HepG2 (cell line): ENCODE results near the gene LEMD2. TPM values are rescaled to one million over a fixed set of nuclear protein-coding genes. Genes with fewer than 3 reads are reported as not detected.

Experiments
- CCAR2 ChIP-seq: fragments of 200-400 bp; formaldehyde crosslinking; optimal IDR thresholded peaks from 2 replicates; pipeline ENCODE3; 2018; ENCODE audit warnings: low read depth, mild to moderate bottlenecking, low read length, moderate library complexity
- CEBPG ChIP-seq: IDR thresholded peaks from 2 replicates; pipeline ENCODE4 v1.6.1; 2016
- EHMT2 ChIP-seq: fragments of 200-600 bp; sonication (generic); IDR thresholded peaks from 2 replicates; pipeline ENCODE4 v1.7.0; 2017; ENCODE audit warnings: antibody characterized with exemption, low read depth, low read length, borderline replicate concordance
- NPAS2 ChIP-seq: sonication (generic); formaldehyde crosslinking; IDR thresholded peaks from 2 replicates; pipeline ENCODE4 v1.8.0; 2022; ENCODE audit warnings: mild to moderate bottlenecking, missing genetic modification reagents, borderline replicate concordance
- NR3C1 ChIP-seq: sonication (generic); formaldehyde crosslinking; IDR thresholded peaks from 2 replicates; pipeline ENCODE4 v1.4.0; 2020; ENCODE audit warnings: missing genetic modification reagents
- PCBP1 ChIP-seq: fragments of 200-400 bp; formaldehyde crosslinking; IDR thresholded peaks from 2 replicates; pipeline ENCODE4 v1.6.1; 2017; ENCODE audit warnings: mild to moderate bottlenecking, low read depth, low read length, borderline replicate concordance
- PRPF4 ChIP-seq: fragments of 200-400 bp; formaldehyde crosslinking; IDR thresholded peaks from 2 replicates; pipeline ENCODE4 v1.6.1; 2016; ENCODE audit warnings: low read length, low read depth; ENCODE audit not compliant: poor library complexity, severe bottlenecking
- TOE1 ChIP-seq: sonication (generic); formaldehyde crosslinking; IDR thresholded peaks from 2 replicates; pipeline ENCODE4 v1.4.0; 2020; ENCODE audit warnings: mild to moderate bottlenecking, missing genetic modification reagents
- WIZ ChIP-seq: sonication (generic); formaldehyde crosslinking; IDR thresholded peaks from 2 replicates; pipeline ENCODE4 v1.5.1; 2020; ENCODE audit warnings: mild to moderate bottlenecking, missing genetic modification reagents
- ZC3H4 ChIP-seq: sonication (generic); formaldehyde crosslinking; IDR thresholded peaks from 2 replicates; pipeline ENCODE4 v1.4.0; 2020; ENCODE audit warnings: missing genetic modification reagents, borderline replicate concordance
- ZFP36L2 ChIP-seq: sonication (generic); formaldehyde crosslinking; IDR thresholded peaks from 2 replicates; pipeline ENCODE4 v1.4.0; 2020; ENCODE audit warnings: missing genetic modification reagents
- ZNF280D ChIP-seq: sonication (generic); formaldehyde crosslinking; IDR thresholded peaks from 2 replicates; pipeline ENCODE4 v1.5.1; 2020; ENCODE audit warnings: mild to moderate bottlenecking, missing genetic modification reagents
- ZNF383 ChIP-seq: sonication (generic); formaldehyde crosslinking; IDR thresholded peaks from 2 replicates; pipeline ENCODE4 v1.4.0; 2020; ENCODE audit warnings: missing genetic modification reagents, mild to moderate bottlenecking, borderline replicate concordance
- ZNF652 ChIP-seq: IDR thresholded peaks from 2 replicates; pipeline ENCODE4 v1.6.1; 2016; ENCODE audit warnings: low read depth, borderline replicate concordance
- ZNF781 ChIP-seq: sonication (generic); formaldehyde crosslinking; IDR thresholded peaks from 2 replicates; pipeline ENCODE4 v1.5.1; 2020; ENCODE audit warnings: borderline replicate concordance, mild to moderate bottlenecking, missing genetic modification reagents; ENCODE audit errors: not compliant biosample characterization
- ZNF883 ChIP-seq: sonication (generic); formaldehyde crosslinking; IDR thresholded peaks from 2 replicates; pipeline ENCODE4 v1.5.1; 2020; ENCODE audit warnings: mild to moderate bottlenecking, missing genetic modification reagents; ENCODE audit errors: not compliant biosample characterization
- polyA plus RNA-seq, 8 experiments: library from polyadenylated mRNA; depleted of rRNA in 3 of 8; stranded (reverse) in 7 of 8; unstranded in 1 of 8; fragments of >200 nt; fragmentation: Illumina TruSeq in 4 of 8; extraction: Trizol in 4 of 8; gene quantifications; 2 replicates each; pipeline versions ENCODE4 v1.2.1 to v1.2.3, GENCODE V29; 2011 to 2016; ENCODE audit warnings: low read depth in 4 of 8, missing spikeins in 1 of 8, mixed read lengths in 1 of 8; ENCODE audit not compliant: insufficient read depth in 1 of 8
- total RNA-seq, 5 experiments: library from RNA; depleted of rRNA; stranded (reverse); fragments of >200 nt; fragmentation: Illumina TruSeq; extraction: Trizol; gene quantifications; 2 replicates each; pipeline ENCODE4 v1.2.3, GENCODE V29; 2016; ENCODE audit warnings: low read depth in 1 of 5
- TF ChIP-seq, protein P1 (sequence below): sonication (generic); formaldehyde crosslinking; IDR thresholded peaks from one replicate; pipeline ENCODE4 v1.5.1; 2020; ENCODE audit warnings: mild to moderate bottlenecking, missing genetic modification reagents; ENCODE audit errors: not compliant biosample characterization

Gene LEMD2
- total and polyA plus RNA-seq, 2 of the 13 experiments (the other 11 are each of a cell fraction or from before 2014, with no cell fraction given): 45.2 to 62.9 TPM

GRCh38 chr6:33789550-33789895 is 593 bp upstream of the LEMD2 start (continued):
- TF ChIP-seq, protein P1, sequence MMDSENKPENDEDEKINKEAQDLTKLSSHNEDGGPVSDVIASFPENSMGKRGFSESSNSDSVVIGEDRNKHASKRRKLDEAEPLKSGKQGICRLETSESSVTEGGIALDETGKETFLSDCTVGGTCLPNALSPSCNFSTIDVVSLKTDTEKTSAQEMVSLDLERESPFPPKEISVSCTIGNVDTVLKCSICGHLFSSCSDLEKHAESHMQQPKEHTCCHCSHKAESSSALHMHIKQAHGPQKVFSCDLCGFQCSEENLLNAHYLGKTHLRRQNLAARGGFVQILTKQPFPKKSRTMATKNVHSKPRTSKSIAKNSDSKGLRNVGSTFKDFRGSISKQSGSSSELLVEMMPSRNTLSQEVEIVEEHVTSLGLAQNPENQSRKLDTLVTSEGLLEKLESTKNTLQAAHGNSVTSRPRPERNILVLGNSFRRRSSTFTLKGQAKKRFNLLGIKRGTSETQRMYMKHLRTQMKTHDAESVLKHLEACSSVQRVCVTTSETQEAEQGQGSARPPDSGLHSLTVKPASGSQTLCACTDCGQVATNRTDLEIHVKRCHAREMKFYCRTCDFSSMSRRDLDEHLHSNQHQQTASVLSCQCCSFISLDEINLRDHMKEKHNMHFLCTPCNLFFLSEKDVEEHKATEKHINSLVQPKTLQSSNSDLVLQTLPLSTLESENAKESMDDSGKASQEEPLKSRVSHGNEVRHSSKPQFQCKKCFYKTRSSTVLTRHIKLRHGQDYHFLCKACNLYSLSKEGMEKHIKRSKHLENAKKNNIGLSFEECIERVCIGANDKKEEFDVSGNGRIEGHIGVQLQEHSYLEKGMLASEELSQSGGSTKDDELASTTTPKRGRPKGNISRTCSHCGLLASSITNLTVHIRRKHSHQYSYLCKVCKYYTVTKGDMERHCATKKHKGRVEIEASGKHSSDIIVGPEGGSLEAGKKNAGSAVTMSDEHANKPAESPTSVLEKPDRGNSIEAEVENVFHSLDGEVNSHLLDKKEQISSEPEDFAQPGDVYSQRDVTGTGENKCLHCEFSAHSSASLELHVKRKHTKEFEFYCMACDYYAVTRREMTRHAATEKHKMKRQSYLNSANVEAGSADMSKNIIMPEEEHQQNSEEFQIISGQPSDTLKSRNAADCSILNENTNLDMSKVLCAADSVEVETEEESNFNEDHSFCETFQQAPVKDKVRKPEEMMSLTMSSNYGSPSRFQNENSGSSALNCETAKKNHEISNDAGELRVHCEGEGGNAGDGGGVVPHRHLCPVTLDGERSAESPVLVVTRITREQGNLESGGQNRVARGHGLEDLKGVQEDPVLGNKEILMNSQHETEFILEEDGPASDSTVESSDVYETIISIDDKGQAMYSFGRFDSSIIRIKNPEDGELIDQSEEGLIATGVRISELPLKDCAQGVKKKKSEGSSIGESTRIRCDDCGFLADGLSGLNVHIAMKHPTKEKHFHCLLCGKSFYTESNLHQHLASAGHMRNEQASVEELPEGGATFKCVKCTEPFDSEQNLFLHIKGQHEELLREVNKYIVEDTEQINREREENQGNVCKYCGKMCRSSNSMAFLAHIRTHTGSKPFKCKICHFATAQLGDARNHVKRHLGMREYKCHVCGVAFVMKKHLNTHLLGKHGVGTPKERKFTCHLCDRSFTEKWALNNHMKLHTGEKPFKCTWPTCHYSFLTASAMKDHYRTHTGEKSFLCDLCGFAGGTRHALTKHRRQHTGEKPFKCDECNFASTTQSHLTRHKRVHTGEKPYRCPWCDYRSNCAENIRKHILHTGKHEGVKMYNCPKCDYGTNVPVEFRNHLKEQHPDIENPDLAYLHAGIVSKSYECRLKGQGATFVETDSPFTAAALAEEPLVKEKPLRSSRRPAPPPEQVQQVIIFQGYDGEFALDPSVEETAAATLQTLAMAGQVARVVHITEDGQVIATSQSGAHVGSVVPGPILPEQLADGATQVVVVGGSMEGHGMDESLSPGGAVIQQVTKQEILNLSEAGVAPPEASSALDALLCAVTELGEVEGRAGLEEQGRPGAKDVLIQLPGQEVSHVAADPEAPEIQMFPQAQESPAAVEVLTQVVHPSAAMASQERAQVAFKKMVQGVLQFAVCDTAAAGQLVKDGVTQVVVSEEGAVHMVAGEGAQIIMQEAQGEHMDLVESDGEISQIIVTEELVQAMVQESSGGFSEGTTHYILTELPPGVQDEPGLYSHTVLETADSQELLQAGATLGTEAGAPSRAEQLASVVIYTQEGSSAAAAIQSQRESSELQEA (CRISPR knock-in tag): no peak
- TF ChIP-seq ZNF280D (CRISPR knock-in tag) (no peak), ZNF383 (CRISPR knock-in tag) (0 out of 2 replicates have a peak, but pooled peaks have one; percentile 27), CCAR2 (no peak), ZFP36L2 (CRISPR knock-in tag) (no peak), TOE1 (CRISPR knock-in tag) (no peak), ZNF781 (CRISPR knock-in tag) (peak; percentile 22), ZC3H4 (CRISPR knock-in tag) (0 out of 2 replicates have a peak, but pooled peaks have one; percentile 11), EHMT2 (peak; percentile 56; the same call in 1 of the 2 replicates), CEBPG (CRISPR knock-in tag) (no peak), ZNF652 (CRISPR knock-in tag) (no peak), NPAS2 (CRISPR knock-in tag) (no peak), ZNF883 (CRISPR knock-in tag) (no peak), NR3C1 (CRISPR knock-in tag) (no peak), PRPF4 (peak; percentile 4), PCBP1 (no peak), WIZ (CRISPR knock-in tag) (no peak)
